Sigmoid colon (tissue), 7 donors: ENCODE results near the gene PRKCB. TPM values are rescaled to one million over a fixed set of nuclear protein-coding genes. Genes with fewer than 3 reads are reported as not detected.
"Not testable (repeated sequence)": the region's sequence is repeated elsewhere in the genome, so short reads cannot be mapped to it uniquely, and the experiment has no call there.

Experiments used
- DNase-seq: peaks from one replicate; pipeline ENCODE4 v3.0.0-alpha.2; 2019
- H3K27ac ChIP-seq, 4 donors: fragments of 200-600 bp; sonication (generic); one replicate each; pipeline ENCODE4 v1.5.1; 2016 to 2019; ENCODE audit warnings: mild to moderate bottlenecking in 1 of 4
- H3K27me3 ChIP-seq, 3 donors: fragments of 200-600 bp; sonication (generic); one replicate each; pipeline ENCODE4 v1.5.1; 2019; ENCODE audit warnings: mild to moderate bottlenecking in 1 of 3
- H3K36me3 ChIP-seq, 4 donors: fragments of 200-600 bp; sonication (generic); one replicate each; pipeline ENCODE4 v1.5.1; 2016 to 2019
- H3K4me1 ChIP-seq, 4 donors: fragments of 200-600 bp; sonication (generic); one replicate each; pipeline ENCODE4 v1.5.1; 2017 to 2019
- H3K4me3 ChIP-seq, 4 donors: fragments of 200-600 bp; sonication (generic); one replicate each; pipeline ENCODE4 v1.5.1; 2017 to 2019; ENCODE audit warnings: mild to moderate bottlenecking in 2 of 4, moderate library complexity in 1 of 4
- H3K9me3 ChIP-seq, 4 donors: fragments of 200-600 bp in 3 of 4; sonication (generic) in 3 of 4; one replicate each; pipeline versions ENCODE4 v1.5.1 to v1.6.1; 2013 to 2019
- EP300 ChIP-seq, 4 donors: sonication (generic); formaldehyde crosslinking; IDR thresholded peaks; one replicate each; pipeline ENCODE4 v1.6.1; 2017; ENCODE audit warnings: antibody characterized with exemption in 4 of 4
- POLR2A ChIP-seq, 2 donors: fragments of 450-650 bp; IDR thresholded peaks; one replicate each; pipeline ENCODE4 v1.6.1; 2016; ENCODE audit warnings: antibody characterized with exemption in 2 of 2, mild to moderate bottlenecking in 2 of 2, moderate library complexity in 2 of 2
- POLR2AphosphoS5 ChIP-seq, 4 donors: sonication (generic); formaldehyde crosslinking; IDR thresholded peaks; one replicate each; pipeline ENCODE4 v1.6.1; 2017; ENCODE audit warnings: antibody characterized with exemption in 4 of 4
- WGBS, 2 donors: extraction: QIAGEN DNeasy Blood & Tissue Kit; methylation state at CpG; one replicate each; pipeline ENCODE4 v1.1.7; 2013; 5-methylcytosine and 5-hydroxymethylcytosine counted together
- intact Hi-C: fragments of 100-400 bp; cut with DNase I; formaldehyde crosslinking; loops from one replicate; pipeline ENCODE4 v1.15.1; 2023
- polyA plus RNA-seq, 3 donors: library from polyadenylated mRNA; stranded (reverse); fragments of 200-250 nt; gene quantifications; one replicate each; pipeline ENCODE4 v1.2.3, GENCODE V29; 2013
- total RNA-seq, 4 donors: library from RNA; depleted of rRNA; stranded (reverse); fragments of >200 nt; gene quantifications; one replicate each; pipeline ENCODE4 v1.1.0, GENCODE V29; 2016
- TF ChIP-seq, protein P1 (sequence below), 4 experiments: fragments of 450-650 bp in 3 of 4; fragments of 200-600 bp in 1 of 4; IDR thresholded peaks; one replicate each; pipeline ENCODE4 v1.5.1; 2016 to 2019; ENCODE audit warnings: antibody characterized with exemption in 4 of 4, mild to moderate bottlenecking in 3 of 4, moderate library complexity in 2 of 4
- donor health status: healthy with polysubstance abuse.
- donor health status: Bipolar disorder and iron deficiency.
- donor health status: healthy.

Gene PRKCB
- total and polyA plus RNA-seq, 7 donors: 3.0 to 43.8 (median 21.4) TPM

DNA sequence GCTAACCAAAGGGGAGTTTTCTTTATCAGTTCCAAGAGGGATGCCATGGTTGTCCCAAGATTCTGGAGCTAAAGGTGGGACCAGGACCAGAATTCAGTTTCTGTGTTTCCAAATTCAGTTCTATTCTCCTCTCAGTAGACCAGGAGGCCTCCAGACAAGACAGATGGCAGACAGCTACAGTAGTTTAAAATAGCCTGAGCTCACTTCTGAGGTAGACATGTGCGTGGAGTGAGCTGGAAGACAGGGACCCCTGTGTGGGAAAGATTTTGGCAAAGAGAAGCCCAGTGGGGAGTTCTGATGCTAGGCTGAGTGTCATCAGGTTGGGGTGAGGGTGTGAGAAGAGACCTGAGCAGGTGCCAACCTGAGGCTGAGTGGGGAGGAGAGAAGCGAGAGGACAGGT, 95.4 kb downstream of the PRKCB start:
- intact Hi-C loops: no loop called here
- no peak for DNase-seq
- no peak overlapping the region for H3K27ac ChIP-seq
- peaks cover 0 to 4% (median 0%) of the 10 kb centered on the region in 4 donors for H3K4me1 ChIP-seq
- no peaks in the 10 kb centered on the region for H3K36me3 ChIP-seq
- WGBS, 2 donors: 87 to 93% methylated on average over 2 of the region's 2 CpGs
- no peak for TF ChIP-seq EP300 (IDR thresholded peaks at IDR 0.05)
- TF ChIP-seq, protein P1, sequence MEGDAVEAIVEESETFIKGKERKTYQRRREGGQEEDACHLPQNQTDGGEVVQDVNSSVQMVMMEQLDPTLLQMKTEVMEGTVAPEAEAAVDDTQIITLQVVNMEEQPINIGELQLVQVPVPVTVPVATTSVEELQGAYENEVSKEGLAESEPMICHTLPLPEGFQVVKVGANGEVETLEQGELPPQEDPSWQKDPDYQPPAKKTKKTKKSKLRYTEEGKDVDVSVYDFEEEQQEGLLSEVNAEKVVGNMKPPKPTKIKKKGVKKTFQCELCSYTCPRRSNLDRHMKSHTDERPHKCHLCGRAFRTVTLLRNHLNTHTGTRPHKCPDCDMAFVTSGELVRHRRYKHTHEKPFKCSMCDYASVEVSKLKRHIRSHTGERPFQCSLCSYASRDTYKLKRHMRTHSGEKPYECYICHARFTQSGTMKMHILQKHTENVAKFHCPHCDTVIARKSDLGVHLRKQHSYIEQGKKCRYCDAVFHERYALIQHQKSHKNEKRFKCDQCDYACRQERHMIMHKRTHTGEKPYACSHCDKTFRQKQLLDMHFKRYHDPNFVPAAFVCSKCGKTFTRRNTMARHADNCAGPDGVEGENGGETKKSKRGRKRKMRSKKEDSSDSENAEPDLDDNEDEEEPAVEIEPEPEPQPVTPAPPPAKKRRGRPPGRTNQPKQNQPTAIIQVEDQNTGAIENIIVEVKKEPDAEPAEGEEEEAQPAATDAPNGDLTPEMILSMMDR (IDR thresholded peaks at IDR 0.05): no peak
- H3K9me3 ChIP-seq: no peaks in the 10 kb centered on the region
- no peak overlapping the region for H3K4me3 ChIP-seq
- H3K27me3 ChIP-seq: no peaks in the 10 kb centered on the region

DNA sequence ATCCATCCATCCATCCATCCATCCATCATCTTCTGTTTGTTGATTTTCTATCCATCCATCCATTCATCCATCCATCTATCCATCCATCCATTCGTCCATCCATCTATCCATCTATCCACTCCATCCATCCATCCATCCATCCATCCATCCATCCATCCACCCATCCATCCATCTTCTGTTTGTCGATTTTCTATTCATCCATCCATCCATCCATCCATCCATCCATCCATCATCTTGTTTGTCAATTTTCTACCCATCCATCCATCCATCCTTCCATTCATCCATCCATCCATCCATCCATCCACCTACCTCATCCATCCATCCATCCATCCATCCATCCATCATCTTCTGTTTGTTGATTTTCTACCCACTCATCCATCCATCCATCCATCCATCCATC, 97.9 kb downstream of the PRKCB start:
- WGBS, 2 donors: 84 to 85% methylated on average over 2 of the region's 2 CpGs
- DNase-seq, H3K4me1 ChIP-seq, H3K27me3 ChIP-seq, intact Hi-C loops, H3K9me3 ChIP-seq, H3K4me3 ChIP-seq, H3K36me3 ChIP-seq, H3K27ac ChIP-seq: not testable (repeated sequence)

DNA sequence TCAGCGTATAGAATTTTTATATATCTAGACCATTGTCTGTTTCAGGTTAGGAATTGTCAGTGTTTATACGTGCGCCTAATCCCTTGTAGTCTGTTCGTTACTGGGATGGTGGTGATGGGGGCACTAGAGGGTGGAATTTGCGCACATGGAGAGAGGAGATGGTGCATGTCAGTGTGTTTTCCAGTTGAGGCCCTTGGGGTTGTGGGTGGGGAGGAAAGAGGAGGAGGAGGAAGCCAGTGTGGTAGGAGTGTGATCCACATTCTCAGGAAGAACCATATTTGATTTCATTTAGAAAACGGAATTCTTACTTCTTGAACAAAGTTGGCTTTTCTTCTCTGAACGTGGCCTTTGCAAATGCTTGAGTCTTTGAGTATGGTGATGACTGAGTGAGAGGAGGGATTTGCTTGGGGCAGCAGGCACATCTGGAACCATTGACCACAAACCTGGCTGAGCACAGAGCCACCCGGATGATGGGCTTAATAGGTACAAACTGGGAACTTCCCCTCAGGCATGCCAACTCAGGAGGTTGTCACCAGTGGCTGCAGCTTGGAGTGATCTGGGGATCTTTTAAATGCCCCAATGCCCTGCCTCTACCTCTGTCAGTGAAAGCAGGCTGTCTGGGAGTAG, 98.9 kb downstream of the PRKCB start:
- no peaks in the 10 kb centered on the region for H3K27me3 ChIP-seq
- no peak for DNase-seq
- TF ChIP-seq EP300 (IDR thresholded peaks at IDR 0.05) (no peak), POLR2AphosphoS5 (IDR thresholded peaks at IDR 0.05) (no peak), POLR2A (IDR thresholded peaks at IDR 0.05) (no peak)
- TF ChIP-seq, protein P1 (IDR thresholded peaks at IDR 0.05): no peak
- no peaks in the 10 kb centered on the region for H3K36me3 ChIP-seq
- 82 to 87% methylated on average over 8 of the region's 8 CpGs for WGBS, 2 donors
- H3K4me3 ChIP-seq: no peak overlapping the region
- H3K27ac ChIP-seq: no peak overlapping the region
- H3K9me3 ChIP-seq: no peaks in the 10 kb centered on the region
- intact Hi-C loops: no loop called here
- no peaks in the 10 kb centered on the region for H3K4me1 ChIP-seq

DNA sequence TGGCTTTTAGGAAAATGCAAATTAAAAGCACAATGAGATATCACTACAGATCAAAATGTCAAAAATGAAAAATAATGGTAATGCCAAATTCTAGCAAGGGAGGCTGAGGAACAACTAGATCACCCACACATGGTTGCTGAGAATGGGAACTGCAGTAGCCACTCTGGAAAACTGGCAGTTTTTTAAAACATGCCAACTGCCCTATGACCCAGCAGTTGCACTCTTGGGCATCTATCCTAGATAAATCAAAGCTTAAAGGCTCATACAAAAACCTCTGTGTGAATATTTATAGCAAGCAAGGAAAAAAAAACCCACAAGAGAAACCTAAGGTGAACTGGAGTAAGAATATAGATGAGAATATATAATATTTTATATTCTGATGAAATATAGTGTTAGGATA, 104.3 kb downstream of the PRKCB start:
- H3K27ac ChIP-seq: no peak overlapping the region
- TF ChIP-seq, protein P1 (IDR thresholded peaks at IDR 0.05): no peak
- TF ChIP-seq POLR2A (IDR thresholded peaks at IDR 0.05): no peak
- TF ChIP-seq POLR2AphosphoS5 (IDR thresholded peaks at IDR 0.05): no peak
- no peak for TF ChIP-seq EP300 (IDR thresholded peaks at IDR 0.05)
- no peaks in the 10 kb centered on the region for H3K36me3 ChIP-seq
- intact Hi-C loops: no loop called here
- H3K9me3 ChIP-seq: no peaks in the 10 kb centered on the region
- peaks cover 0 to 21% (median 11%) of the 10 kb centered on the region in 4 donors for H3K4me1 ChIP-seq
- no peaks in the 10 kb centered on the region for H3K27me3 ChIP-seq
- no peak for DNase-seq
- H3K4me3 ChIP-seq: no peak overlapping the region

DNA sequence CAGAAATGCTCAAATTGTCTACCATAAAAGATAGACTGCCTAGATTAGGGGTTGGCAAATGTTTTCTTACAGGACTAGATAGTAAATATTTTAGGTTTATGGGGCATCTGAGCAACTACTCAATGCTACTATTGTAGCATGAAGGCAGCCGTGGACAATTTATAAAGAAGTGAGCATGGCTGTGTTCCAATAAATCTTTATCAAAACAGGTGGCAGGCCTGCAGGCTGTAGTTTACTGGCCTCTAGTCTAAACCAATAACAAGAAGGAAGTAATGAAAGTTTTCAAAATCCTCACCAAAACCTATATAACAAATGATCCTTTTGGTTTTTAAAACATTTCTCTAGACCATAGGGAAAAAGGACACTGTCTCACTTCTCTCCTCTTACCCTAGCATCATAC, 105.2 kb downstream of the PRKCB start:
- Histone ChIP-seq H3K4me1 (peaks cover 0 to 22% (median 12%) of the 10 kb centered on the region in 4 donors), H3K27me3 (no peaks in the 10 kb centered on the region), H3K4me3 (no peak overlapping the region), H3K9me3 (no peaks in the 10 kb centered on the region), H3K27ac (no peak overlapping the region), H3K36me3 (no peaks in the 10 kb centered on the region)
- WGBS, 2 donors: 13 to 49% methylated on average over 1 of the region's 1 CpG
- no peak for TF ChIP-seq POLR2A (IDR thresholded peaks at IDR 0.05)
- TF ChIP-seq POLR2AphosphoS5 (IDR thresholded peaks at IDR 0.05): no peak
- no peak for TF ChIP-seq EP300 (IDR thresholded peaks at IDR 0.05)
- TF ChIP-seq, protein P1 (IDR thresholded peaks at IDR 0.05): no peak
- intact Hi-C loops: no loop called here
- no peak for DNase-seq
